GM18868 (cell line): Measurements from ENCODE around the gene LPP.

ENCODE experiments used
- ATAC-seq: cut with Tn5 transposase; IDR thresholded peaks from one replicate; pipeline ENCODE4 v1.9.1; 2021; ENCODE audit warnings: mild to moderate bottlenecking, moderate library complexity; ENCODE audit not compliant: unreplicated experiment

LPP gene

DNA sequence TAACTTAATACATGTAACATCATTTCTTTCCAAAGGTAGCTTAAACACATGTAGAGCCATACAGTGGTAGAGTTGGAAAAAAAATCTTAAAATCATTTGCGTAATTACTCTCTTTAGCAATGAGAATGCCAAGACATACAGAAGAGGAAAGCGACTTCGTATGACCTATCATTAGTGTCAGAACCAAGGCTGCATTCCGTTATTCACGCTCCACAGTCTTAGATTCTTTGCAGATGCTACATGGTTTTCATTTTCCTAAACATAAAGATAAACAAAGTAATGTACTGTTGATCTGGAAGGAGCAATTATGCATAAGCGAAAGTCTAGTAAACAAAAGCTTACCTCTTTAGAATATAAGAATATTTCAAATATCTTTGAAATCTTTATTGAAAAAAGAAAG lies 607.5 kb downstream of the LPP start:
- no peak for ATAC-seq

DNA sequence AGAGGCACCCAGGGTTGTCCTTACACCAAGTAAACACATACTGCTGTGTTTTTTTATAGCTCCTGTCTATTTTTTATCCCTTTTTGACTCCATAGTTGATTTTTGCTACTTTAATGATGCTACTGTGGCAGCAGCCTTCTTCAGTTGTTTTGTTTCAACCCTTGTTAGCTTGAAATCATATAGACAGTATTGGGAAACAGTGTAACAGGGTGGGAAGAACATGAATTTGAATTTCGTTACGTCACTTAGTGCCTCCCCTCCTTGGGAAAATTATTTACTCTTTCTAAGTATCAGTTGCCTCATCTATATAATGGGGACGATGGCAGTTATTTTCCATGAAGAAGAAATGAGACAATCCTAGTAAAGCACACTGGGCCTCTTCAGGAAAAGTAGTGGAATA lies 608.0 kb downstream of the LPP start:
- ATAC-seq: no peak

DNA sequence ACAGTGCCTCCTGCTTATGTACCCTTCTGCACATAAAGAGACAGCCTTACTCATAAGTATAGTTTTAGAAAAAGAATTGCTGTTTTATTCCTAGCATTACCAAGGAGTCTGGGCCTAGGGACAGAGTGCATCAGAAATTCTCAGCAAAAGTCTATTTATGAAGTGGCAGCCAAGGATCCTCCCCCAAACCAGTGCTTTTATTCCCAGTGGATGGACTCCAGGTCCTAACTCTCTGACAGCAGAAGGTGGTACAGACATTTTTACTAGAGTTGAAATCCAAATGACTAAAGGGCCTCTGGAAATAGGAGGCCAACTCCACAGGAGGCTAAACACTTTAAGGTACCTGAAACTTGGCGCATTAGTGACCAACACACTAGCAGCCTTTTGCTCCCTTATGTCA lies 610.7 kb downstream of the LPP start:
- ATAC-seq: no peak

- ATAC-seq: no peak
Observed at GRCh38 chr3:188769831-188770230, 615.9 kb downstream of the LPP start.

DNA sequence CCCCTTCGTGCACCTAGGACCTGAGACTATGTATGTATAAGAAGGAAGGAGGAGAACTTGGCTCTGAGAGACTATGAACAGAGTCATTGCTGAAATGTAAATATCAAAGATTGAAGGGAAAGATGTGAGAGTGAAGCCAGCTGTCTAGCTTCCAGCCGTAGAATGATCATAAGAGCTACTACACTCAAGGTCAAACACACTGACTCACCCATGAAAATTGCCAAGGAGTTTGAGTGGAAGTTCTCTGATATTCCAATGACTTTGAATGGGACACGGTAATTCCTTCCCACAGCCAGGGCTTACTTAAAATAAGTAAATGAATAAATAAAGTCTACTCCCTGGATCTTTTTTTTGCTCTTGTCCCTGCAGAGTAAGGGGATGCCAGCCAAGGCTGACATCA lies 618.9 kb downstream of the LPP start:
- ATAC-seq: no peak

DNA sequence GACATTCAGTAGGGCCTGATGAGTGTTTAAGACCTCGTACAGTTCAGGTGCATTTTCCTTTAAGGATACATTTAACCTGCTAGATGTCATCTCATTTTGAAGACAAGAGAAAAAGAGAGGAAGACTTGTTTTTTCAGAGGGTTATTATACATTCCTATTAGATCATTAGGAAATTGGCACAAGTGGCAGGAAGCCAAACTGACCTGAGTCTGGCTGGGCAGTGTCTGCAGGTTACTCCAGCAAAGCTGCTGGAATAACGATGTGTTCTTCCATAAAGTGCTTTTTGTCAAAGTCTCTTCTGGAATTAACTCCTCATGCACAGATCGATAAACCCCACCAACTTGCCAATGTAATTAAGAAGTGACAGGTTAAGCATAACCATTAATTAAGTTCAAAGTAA lies 621.5 kb downstream of the LPP start:
- ATAC-seq: no peak

- ATAC-seq: no peak
Observed at GRCh38 chr3:188776447-188776846, 622.5 kb downstream of the LPP start.

DNA sequence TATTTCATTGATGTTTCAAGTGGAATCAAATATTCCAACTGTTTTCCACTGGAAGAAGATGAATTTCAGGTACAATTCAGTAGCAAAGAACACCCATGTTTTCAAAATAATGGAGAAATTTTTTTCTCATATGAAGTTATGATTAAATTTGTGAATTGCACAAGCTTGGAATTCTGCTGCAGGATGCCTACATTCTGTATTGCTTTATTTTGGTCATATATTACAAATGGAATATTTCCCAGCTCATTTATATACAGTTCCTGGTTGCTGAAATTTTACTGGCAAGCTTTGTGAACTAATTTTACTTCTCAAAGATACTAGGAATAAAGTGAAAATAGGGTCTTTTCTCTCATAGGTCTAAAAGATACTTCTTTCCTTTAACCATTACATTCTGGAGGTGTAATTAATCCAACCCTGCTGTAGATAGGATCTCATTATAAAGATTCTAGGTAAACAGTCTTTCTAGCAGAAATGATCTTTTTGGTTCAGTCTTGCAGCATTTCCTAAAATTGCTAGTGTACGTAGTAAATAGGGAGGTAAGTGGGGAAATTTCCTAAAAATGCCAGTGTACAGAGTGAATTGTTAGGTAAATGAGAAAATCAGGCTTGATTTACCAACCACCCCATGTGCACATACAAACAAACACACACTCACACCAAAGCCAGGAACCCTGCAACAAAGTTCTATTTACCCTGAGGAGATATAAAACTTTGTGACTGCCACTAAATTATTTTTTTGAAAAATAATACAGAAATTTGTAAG lies 624.3 kb downstream of the LPP start:
- no peak for ATAC-seq

GRCh38 chr3:188779281-188779980 lies 625.5 kb downstream of the LPP start:
- ATAC-seq: no peak

GRCh38 chr3:188780193-188781147 lies 626.5 kb downstream of the LPP start:
- ATAC-seq: no peak

- ATAC-seq: no peak
Observed at GRCh38 chr3:188782613-188783124, 628.7 kb downstream of the LPP start.

DNA sequence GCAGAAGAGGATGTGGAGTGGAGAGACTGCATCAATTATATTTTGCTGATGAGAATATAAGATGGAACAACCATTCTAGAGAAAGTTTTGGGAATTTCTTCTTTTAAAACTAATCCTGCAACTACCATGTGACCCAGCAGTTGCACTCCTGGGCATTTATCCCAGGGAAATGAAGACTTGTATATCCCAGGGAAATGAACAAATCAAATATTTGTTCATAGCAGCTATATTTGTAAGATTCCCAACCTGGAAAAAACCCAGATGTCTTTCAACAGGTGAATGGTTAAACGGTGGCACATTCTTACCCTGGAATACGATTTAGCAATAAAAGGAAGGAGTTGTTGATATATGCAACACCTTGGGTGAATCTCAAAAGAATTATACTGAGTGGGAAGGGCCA lies 632.5 kb downstream of the LPP start:
- ATAC-seq: no peak

GRCh38 chr3:188788621-188789081 lies 634.7 kb downstream of the LPP start:
- ATAC-seq: no peak

- ATAC-seq: no peak
Observed at GRCh38 chr3:188789251-188789650, 635.3 kb downstream of the LPP start.

- ATAC-seq: no peak
Observed at GRCh38 chr3:188791311-188791710, 637.4 kb downstream of the LPP start.

DNA sequence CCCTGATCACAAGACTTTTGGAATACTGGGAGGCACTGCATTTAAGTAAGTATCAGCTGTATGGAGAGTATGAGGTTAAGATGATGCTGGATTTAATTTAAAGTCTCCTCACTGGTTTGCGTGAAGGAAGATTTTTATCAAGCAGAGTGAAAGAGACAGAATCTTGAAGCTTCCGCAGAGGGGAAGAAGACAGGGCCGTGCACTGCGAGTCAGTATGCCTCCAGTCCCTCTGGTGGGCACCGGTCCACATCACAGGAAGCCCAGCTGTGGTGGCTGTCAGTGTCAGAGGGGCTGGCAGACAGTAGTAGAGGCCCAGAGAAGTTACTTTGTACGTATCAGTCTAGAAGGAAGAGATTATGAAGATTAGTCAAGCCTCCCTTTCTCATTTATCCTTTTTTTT lies 638.8 kb downstream of the LPP start:
- ATAC-seq: no peak

DNA sequence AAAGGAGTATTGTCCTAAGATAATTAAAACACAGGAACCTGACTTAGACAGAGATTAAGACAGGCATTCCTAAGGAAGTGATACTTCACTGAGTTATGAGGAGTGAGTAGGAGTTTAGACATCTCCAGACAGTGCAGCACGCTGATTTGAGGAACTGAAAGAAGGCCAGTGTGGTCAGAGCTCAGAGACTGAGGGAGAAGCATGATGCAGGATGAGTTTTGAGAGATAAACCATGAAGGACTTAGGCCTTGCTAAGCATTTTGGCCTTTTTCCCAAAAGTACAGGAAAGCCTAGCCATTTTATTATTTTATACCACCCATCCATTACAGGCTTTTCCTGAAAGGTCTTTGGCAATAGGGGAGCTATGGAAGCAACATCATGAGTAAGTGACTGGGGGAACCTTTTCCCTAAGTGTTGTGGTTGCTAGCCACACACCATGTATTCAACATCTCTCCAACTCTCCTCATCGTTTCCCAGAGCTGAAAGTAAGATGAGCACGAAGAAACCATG lies 642.2 kb downstream of the LPP start:
- ATAC-seq: no peak

DNA sequence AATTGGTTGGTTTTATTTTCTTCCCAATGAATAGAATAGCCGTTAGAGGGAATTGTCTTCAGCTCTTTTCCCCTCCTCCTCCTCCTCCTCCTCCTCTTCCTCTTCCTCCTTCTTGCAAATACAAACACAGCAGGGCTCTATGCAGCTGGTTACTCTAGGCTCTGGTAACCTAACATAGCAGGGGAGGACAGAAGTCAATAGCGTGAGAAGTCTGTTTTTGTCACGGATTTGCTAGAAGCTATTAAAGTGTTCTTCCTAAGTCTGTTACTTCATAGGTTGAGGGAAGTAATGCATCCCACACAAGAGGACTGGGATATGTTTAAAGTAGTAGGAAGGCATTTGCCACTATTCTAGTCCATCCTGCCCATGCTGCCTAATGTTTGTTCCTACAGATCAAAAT lies 643.1 kb downstream of the LPP start:
- no peak for ATAC-seq

DNA sequence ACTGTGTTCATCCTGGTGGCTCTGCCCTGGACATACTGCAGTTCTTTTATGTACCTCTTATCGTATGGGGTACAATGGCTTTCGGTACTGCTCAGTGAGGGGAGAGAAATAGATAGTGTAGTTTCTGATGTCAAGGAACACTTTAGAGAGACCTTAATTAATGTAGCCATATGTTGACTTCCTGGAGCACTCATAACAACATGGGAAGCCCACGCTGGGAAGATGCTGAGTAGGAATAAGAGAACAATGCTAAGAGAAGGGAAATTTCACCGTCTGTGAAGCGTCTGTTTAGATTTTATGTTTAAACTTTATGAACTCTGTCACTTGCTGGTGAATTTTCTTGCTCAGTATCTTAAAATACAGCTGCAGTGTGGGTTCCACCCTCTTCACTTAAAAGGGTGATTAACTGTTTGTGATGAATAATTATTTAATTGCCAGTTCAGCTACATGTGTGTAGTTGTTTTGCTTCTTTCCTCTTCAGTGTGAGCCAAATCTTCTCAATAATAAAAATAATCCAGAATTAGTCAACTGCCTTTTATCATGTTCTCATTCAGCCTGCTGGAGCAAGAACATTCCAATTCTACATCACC lies 644.7 kb downstream of the LPP start:
- ATAC-seq: no peak

DNA sequence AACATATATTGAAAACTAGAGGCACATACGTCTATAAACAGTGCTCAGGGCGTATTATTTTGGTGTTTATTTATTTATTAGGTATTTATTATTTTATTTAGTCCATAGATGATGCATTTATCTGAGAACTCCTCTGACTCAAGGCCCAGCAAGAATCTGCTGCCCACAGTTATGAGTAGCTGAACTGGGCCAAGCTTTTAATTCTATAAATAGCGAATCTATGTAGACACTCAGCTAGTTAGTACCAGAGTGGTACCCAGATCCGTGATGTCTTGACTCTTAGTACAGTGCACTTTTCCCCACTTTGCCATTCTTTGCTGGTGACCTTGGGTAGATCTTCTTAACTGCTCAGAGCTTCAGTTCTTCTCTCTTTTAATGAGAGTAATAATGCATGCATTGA lies 647.4 kb downstream of the LPP start:
- no peak for ATAC-seq

DNA sequence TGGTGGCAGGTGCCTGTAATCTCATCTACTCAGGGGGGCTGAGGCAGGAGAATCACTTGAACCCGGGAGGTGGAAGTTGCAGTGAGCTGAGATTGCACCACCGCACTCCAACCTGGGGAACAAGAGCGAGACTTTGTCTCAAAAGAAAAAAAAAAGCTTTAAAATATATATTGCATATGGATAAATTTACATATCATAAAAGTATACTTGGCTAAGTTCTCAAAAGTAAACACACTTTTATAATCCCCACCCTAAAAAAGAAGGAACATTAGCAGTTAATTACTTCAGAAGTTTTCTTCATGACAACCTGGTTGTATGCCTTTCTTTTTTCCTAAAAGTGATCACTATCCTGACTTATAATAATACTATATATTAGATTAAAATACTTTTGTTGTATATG lies 648.7 kb downstream of the LPP start:
- no peak for ATAC-seq
